Suprapubic skin (tissue), 3 donors: ENCODE measurements around the gene C20orf204.

Experiments used
- CTCF ChIP-seq, 2 donors: fragments of 200-600 bp in 1 of 2; fragments of 450-650 bp in 1 of 2; sonication (generic) in 1 of 2; IDR thresholded peaks; one replicate each; pipeline ENCODE4 v1.5.1; 2016 to 2019; ENCODE audit warnings: antibody characterized with exemption in 2 of 2, mild to moderate bottlenecking in 1 of 2, moderate library complexity in 1 of 2
- POLR2A ChIP-seq, 2 donors: fragments of 450-650 bp; IDR thresholded peaks; one replicate each; pipeline ENCODE4 v1.6.1; 2017; ENCODE audit warnings: antibody characterized with exemption in 2 of 2, mild to moderate bottlenecking in 2 of 2, moderate library complexity in 2 of 2

- TF ChIP-seq CTCF (IDR thresholded peaks at IDR 0.05) (no peak), POLR2A (IDR thresholded peaks at IDR 0.05) (no peak)
Measured at GRCh38 chr20:64078934-64079272, 42.9 kb downstream of the C20orf204 start.
